ENCODE measurements around the gene CAPNS1. TPM values are rescaled to one million over a fixed set of nuclear protein-coding genes. Genes with fewer than 3 reads are reported as not detected.
"Not testable (repeated sequence)": the region's sequence is repeated elsewhere in the genome, so short reads cannot be mapped to it uniquely, and the experiment has no call there.

Gene CAPNS1
- polyA plus RNA-seq, 10 donors, result 460 to 557 (median 508) TPM

- no peak for DNase-seq
Observed at GRCh38 chr19:36144624-36145023, 4.8 kb downstream of the CAPNS1 start.

- no peak for DNase-seq
Observed at GRCh38 chr19:36149673-36150406, 10.0 kb downstream of the CAPNS1 start.

- no peak for DNase-seq
Observed at GRCh38 chr19:36150586-36150985, 10.7 kb downstream of the CAPNS1 start.

GRCh38 chr19:36151144-36152018 lies 11.5 kb downstream of the CAPNS1 start:
- DNase-seq, result peak; percentile 36 to 89 (median 73)

GRCh38 chr19:36152019-36152351 lies 12.1 kb downstream of the CAPNS1 start:
- no peak for DNase-seq

- peak; percentile 79 to 91 (median 84) for DNase-seq
Observed at GRCh38 chr19:36152352-36153091, 12.7 kb downstream of the CAPNS1 start, which contains the start of gene COX7A1. Gene COX7A1 (minus strand): TSS chr19:36152447. CDS start chr19:36152407, 40 bp downstream.

- no peak for DNase-seq
Observed at GRCh38 chr19:36153126-36153525, 13.3 kb downstream of the CAPNS1 start.

GRCh38 chr19:36160821-36161596 lies 21.1 kb downstream of the CAPNS1 start:
- no peak for DNase-seq

- DNase-seq, result no peak
Observed at GRCh38 chr19:36163813-36164212, 23.9 kb downstream of the CAPNS1 start.

- peak in 1 of 3 donors; percentile 33 for DNase-seq
Observed at GRCh38 chr19:36169084-36169760, 29.4 kb downstream of the CAPNS1 start.

- no peak for DNase-seq
Observed at GRCh38 chr19:36172852-36173251, 33.0 kb downstream of the CAPNS1 start.

- DNase-seq, result not testable (repeated sequence)
Observed at GRCh38 chr19:36173846-36174245, 34.0 kb downstream of the CAPNS1 start.

GRCh38 chr19:36179077-36179476 lies 39.2 kb downstream of the CAPNS1 start:
- not testable (repeated sequence) for DNase-seq

- DNase-seq, result peak in 2 of 3 donors; percentile 12 to 81
Observed at GRCh38 chr19:36182612-36183244, 42.9 kb downstream of the CAPNS1 start.

- DNase-seq, result peak; percentile 11 to 53 (median 24)
Observed at GRCh38 chr19:36183245-36183628, 43.4 kb downstream of the CAPNS1 start.

- not testable (repeated sequence) for DNase-seq
Observed at GRCh38 chr19:36186722-36187121, 46.9 kb downstream of the CAPNS1 start.

GRCh38 chr19:36196249-36196648 lies 56.4 kb downstream of the CAPNS1 start:
- DNase-seq, result no peak

GRCh38 chr19:36198119-36198518 lies 58.3 kb downstream of the CAPNS1 start:
- DNase-seq, result no peak

Data from muscle of back (tissue), 11 donors.